HG02852 (cell line): ENCODE data around the gene KCNQ1OT1.

Experiments
- ATAC-seq: cut with Tn5 transposase; IDR thresholded peaks from one replicate; pipeline ENCODE4 v1.9.1; 2021; ENCODE audit warnings: mild to moderate bottlenecking, moderate library complexity; ENCODE audit not compliant: unreplicated experiment

The KCNQ1OT1 gene

DNA sequence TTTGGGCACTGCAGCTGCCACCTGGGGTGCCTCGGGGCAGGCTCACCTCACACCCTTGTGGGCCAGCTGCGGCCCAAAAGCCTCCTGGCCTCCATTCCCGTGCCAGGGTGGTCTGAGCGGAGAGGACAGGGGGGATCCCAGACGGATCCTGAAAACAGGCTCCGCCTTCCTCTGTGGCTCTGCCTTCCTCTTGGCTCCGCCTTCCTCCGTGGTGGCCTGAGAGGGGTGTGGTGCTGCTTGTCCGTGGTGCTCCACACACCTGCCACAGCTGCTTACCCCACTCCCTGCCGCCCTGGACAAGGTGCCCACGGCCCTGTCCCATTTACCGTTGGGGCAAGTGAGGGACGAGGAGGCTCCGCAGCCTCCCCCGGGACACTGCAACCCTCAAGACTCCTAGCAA, 23.2 kb upstream of the KCNQ1OT1 start:
- no peak for ATAC-seq

GRCh38 chr11:2721210-2721916, 21.6 kb upstream of the KCNQ1OT1 start:
- ATAC-seq, result no peak

DNA sequence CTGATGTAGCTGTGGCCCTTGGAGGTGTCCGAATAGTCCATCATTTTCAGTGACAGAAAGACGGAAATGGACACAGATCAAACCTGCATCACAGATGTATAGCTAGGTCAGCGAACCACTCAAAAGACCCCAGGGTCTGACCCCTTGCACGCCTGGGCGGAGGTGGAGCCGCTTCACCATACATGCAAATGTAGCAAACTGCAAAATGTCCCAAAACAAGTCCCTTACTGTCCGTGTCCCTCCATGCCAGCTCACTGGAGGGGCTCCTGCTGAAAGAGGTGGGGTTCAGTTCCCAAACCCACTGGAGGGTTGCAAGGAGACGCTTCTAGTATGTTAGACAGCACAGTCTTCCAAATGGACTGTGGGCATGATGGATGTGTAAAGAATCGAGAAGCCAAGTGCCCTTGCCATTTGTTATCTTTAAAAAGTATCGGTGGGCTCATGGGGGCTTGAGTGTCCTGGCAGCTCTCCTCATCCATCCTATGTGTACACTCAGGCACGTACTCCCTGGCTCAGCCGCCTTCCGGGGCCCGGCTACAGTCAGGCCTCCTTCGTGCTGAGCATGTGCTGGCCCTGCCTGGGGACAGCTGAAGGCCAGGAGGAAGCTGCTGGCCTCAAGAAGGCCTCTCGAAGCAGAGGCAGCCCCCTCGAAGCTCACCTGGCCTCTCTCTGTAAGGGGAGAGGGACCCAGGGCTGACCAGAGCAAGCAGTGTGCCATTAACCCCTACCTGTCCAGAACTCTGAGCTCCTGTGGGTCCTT, 20.2 kb upstream of the KCNQ1OT1 start:
- no peak for ATAC-seq

DNA sequence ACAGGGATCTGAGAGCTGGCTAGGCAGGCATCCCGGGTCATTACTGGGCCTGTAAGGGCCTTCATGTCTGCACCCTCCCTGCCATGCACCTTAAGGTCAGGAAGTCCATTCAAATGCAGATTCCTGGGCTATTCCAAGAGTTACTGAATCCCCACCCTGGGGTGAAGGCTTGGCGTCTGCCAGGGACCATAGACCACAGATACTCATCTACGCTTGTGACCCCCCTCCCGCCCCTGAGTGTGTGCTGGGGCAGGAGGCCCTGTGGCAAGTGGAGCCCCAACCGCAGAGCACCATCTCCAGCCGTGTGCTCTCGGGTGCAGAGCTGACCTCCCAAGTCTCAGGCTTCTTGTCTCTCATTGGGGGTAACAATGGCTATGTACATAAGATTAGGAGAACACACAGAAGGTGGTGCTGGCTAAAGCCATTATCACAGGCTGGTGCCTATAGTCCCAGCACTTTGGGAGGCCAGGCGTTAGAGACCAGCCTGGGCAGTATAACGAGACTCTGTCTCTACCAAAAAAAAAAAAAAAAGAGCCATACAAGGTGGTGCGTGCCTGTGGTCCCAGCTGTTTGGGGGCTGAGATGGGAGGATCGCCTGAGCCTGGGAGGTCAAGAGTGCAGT, 19.1 kb upstream of the KCNQ1OT1 start:
- ATAC-seq, result no peak

DNA sequence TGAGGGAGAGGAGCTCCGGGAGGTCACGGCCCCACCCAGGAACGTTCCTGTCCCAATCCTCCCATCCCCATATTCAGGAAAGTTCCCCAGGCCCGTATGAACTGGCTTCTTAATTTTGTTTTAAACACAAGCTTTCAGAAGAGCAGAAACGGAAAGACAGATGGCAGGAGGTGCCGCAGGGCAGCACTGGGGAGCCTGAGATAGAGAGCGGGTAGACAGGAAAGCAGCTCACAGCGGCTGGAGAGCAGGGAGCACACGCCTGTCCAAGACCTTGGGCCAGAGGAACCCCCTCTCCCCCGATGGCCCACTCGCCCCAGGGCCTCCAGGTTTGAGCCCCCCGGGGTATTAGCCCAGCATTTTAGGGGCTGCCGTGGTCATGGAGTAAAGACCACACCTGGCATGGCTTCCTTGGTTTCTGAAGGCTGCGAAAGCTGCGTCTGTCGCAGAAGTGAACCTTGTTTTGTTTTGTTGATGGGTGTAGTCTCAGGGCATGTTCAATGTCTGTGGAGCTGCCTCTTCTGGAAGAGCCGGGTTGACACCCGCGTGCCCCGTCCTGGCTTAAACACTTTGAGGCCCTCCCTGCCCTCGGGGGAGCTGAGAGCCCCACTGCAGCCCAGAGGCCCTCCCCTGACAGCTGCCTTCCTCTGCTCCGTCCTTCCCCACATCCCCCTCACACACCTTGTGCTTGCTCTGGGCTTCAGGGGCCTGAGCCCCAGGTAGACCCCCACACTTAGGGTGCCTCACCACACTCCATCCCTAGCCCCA, 17.9 kb upstream of the KCNQ1OT1 start:
- no peak for ATAC-seq

- no peak for ATAC-seq
Measured at GRCh38 chr11:2716376-2717095, 16.7 kb upstream of the KCNQ1OT1 start.

GRCh38 chr11:2715716-2716350, 16.0 kb upstream of the KCNQ1OT1 start:
- no peak for ATAC-seq

DNA sequence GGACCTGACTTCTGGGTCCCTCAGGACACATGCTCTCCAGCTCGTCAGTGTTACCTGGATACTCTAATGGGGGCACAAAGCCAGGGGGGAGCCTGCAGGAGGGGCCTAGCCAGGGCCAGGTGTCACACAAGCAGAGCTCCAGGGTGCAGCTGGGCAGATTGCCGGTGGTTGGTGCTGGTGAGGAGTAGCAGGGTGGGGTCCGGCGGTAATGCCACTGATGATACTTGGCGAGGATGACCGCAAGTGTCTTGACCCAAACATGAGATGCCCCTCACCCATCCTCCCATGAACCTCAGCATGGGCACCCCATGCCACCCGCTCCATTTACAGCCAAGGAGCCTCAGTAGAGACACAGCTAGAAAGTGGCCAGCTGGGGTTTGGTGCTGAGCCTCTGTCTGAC, 15.1 kb upstream of the KCNQ1OT1 start:
- ATAC-seq, result no peak

DNA sequence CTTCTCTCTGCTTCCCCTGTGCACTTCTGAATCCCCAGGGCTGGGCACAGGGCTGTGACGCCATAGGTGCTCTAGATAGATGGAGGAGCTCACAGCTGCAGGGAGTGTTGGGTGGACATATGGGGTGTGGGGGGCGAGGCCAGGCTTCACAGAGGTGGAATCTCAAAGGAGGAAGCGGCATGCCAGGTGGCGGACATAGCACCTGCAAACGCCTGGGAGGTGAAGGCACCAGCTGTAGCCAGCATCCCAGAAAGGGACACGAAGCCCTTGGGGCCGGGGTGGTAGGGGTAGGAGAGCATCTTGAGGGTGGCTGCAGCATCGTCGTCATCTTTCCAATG, 14.6 kb upstream of the KCNQ1OT1 start:
- ATAC-seq, result no peak

GRCh38 chr11:2713661-2714462, 14.1 kb upstream of the KCNQ1OT1 start:
- ATAC-seq, result no peak

- no peak for ATAC-seq
Measured at GRCh38 chr11:2713094-2713493, 13.3 kb upstream of the KCNQ1OT1 start.

DNA sequence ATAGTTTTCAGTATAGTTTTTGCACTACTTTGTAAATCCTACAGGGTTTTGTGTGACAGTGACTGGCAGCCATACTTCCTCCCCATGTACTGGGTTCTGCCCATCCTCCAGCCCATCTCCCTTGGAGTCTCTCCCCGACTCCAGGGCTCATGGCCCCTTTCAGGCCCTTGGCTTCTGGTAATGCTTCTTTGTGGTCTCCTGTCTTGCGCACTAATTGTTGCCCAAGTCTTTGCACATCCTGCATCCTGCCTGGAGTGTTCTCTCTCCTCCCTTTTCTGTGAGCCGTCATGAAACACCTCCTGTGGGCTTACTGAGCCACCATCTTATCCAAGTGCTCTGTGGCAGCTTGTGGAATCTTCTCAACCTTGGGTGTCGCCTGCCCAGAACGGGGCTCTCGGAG, 11.4 kb upstream of the KCNQ1OT1 start:
- no peak for ATAC-seq

GRCh38 chr11:2709429-2709828, 9.6 kb upstream of the KCNQ1OT1 start:
- ATAC-seq, result no peak

DNA sequence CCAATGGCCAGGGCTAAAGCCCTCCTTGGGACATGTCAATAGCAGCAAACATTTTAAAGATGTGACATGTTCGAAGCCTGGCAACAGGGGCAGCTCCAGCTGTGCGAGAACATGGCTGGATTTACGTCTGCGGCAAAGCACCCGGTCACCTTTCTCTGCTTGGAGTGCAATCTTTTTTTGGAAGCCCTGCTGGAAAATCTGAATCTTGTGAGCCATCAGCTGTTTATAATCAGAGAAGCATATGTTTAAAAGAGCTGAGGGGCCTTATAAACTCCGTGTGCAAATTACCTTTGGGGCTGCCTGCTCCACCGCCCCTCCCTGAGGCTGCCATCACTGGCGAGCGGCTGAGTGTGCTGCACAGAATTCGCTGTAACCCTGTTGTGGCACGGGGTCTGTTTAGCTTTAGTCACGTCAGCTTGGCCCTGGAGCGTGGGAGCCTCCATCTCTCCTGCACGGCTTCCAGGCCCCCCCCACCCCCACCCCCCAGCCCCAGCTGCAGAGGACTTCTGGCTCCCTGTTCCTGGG, 9.0 kb upstream of the KCNQ1OT1 start:
- ATAC-seq, result no peak

GRCh38 chr11:2708151-2708581, 8.4 kb upstream of the KCNQ1OT1 start:
- no peak for ATAC-seq

DNA sequence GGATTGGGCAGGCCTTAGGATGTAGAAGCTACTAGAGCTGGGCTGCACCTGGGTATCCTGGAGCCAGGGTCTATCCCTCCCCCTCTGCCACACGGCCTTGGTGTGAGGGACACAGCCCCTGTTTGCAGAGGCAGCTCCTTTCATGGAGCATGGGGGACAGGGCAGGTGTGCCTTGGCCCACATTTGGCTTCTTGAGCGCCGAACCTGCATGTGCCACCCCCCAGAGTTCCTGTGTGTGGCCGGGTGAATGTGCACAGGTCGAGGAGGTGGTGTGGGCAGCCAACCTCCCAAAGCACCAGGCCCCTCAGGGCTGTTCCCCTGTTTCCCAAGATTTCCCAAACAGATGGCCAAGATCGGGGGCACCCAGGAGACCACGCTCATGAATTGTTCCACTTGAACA, 7.9 kb upstream of the KCNQ1OT1 start:
- ATAC-seq, result no peak

- ATAC-seq, result no peak
Measured at GRCh38 chr11:2706321-2706720, 6.5 kb upstream of the KCNQ1OT1 start.

DNA sequence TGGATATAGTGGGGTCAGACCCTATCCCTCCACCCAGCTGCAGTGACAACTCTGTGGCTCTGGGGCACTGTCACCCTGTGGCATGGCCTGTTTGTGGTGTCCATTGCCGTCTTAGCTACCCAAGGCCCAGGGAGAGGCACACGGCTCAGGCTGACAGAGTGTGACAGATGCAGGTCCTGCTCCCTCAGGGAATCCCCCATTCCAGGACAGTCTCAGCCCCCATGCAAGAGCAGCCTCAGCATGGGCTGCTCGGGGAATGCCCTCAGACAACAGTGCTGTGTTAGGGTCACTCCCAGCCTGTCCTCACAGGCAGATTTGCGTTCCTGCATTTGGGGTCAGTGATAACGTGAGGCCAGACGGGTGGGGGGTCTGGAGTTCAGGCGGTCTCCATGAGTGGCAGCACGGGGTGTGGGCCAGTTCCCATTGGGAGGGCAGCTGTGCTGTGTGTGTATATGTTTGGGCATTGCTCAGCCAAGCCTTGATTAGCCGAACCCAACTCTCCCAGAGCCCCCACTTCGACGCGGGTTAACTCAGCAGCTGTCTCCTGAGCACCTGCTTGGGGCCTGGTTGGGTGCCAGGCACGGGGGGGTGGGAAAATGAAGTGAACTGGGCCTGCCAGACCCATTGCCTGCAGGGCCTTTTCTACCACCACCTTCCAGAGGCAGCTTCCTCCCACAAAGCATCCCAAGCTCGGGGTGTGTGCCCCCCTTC, 5.3 kb upstream of the KCNQ1OT1 start:
- no peak for ATAC-seq

DNA sequence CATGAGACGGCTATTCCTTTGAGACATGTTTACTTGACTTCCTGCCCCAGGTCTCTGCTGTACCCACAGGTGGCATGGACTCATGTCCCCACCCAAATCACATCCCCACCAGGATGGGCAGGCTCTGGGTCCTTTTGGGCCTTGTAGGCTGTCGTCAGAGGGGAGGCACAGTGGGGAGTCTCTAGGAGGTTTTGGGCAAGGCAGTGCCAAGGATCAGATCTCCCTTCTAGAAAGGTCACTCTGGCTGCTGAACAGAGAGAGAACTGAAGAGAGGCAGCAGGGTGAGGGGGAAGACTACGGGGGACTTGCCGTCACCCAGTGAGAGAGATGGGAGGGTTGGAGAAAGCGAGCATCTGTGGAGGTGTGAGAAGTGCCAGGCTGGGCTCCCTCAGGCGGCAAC, 4.6 kb upstream of the KCNQ1OT1 start:
- ATAC-seq, result no peak
